ENCODE results near the gene TNFAIP8L3.
"Not testable (repeated sequence)": the region's sequence is repeated elsewhere in the genome, so short reads cannot be mapped to it uniquely, and the experiment has no call there.

The TNFAIP8L3 gene

DNA sequence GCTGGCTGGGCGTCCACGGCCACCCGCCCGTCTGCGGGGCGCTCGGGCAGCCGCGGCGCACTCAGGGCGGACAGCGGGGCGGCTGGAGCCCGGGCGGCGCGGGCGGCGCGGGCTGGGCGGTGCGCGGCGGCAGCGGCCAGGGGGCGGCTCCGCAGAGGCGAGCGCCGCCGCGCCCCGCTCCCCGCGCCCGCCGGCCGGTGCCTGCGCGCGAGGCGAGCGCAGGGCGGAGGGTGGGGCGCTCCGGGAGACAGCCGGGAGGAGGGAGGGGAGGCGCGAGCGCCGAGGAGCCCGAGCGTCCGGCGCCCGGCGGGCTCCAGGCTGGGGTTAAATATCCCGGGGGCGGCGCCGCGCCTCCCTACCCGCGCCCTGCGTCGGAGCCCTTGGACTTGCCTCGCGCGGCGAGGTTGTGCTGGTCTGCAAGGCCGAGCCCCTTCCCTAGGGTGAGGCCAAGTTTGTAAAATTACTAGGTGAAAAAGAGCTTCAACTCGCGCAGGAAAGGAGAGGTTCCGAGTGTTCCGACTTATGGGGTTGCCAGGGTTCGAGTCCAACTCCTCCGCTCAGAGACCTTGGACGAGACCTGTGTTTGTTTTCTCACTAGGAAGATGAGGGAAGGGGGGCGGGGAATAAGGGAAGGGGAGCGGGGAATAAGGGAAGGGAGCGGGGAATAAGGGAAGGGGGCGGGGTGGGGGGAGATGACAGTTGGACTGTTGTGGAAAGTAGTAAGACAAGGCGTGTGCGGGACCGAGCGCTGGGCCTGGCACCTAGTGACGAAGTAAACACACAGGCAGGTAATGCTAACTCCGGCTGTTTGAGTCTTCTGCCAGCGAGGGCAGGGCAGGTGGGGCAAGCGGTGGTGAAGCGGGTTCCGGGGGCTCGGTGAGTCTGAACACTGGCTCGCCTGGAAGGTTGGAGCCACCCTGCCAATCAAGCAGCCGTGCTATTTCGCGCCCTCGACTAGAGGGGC is at the start of gene TNFAIP8L3:
Gene TNFAIP8L3 (minus strand): TSS at position 301 of the 964 bp plus-strand sequence. CDS start 311 bp downstream, outside the sequence.
- DNase-seq (ENCODE audit: low read depth in 2 of 2) = no peak

- no peak for DNase-seq (ENCODE audit: low read depth in 2 of 2)
Observed at GRCh38 chr15:51144021-51144532, 49.4 kb upstream of the TNFAIP8L3 start.

- DNase-seq (ENCODE audit: low read depth in 2 of 2) = not testable (repeated sequence)
Observed at GRCh38 chr15:51140347-51140746, 45.6 kb upstream of the TNFAIP8L3 start.

DNA sequence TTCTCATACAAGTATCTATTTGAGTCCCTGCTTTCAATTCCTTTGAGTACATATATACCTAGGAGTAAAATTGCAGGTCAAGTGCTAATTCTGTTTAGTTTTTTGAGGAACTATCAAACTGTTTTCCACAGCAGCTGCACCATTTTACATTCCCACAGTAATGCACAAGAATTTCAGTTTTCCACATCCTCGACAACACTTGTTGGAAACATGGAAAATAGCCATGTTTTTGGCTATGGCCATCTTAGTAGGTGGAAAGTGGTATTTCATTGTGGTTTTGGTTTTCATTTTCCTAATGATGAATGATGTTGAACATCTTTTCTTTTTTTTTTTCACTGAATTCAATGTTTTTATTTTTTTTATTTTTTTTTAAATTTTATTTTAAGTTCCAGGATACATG is 44.4 kb upstream of the TNFAIP8L3 start:
- no peak for DNase-seq (ENCODE audit: low read depth in 2 of 2)

GRCh38 chr15:51137880-51138430 is 43.2 kb upstream of the TNFAIP8L3 start:
- DNase-seq (ENCODE audit: low read depth in 2 of 2) = no peak

GRCh38 chr15:51137024-51137423 is 42.3 kb upstream of the TNFAIP8L3 start:
- DNase-seq (ENCODE audit: low read depth in 2 of 2) = no peak

GRCh38 chr15:51135276-51135675 is 40.6 kb upstream of the TNFAIP8L3 start:
- no peak for DNase-seq (ENCODE audit: low read depth in 2 of 2)

- DNase-seq (ENCODE audit: low read depth in 2 of 2) = no peak
Observed at GRCh38 chr15:51134416-51135199, 39.9 kb upstream of the TNFAIP8L3 start.

DNA sequence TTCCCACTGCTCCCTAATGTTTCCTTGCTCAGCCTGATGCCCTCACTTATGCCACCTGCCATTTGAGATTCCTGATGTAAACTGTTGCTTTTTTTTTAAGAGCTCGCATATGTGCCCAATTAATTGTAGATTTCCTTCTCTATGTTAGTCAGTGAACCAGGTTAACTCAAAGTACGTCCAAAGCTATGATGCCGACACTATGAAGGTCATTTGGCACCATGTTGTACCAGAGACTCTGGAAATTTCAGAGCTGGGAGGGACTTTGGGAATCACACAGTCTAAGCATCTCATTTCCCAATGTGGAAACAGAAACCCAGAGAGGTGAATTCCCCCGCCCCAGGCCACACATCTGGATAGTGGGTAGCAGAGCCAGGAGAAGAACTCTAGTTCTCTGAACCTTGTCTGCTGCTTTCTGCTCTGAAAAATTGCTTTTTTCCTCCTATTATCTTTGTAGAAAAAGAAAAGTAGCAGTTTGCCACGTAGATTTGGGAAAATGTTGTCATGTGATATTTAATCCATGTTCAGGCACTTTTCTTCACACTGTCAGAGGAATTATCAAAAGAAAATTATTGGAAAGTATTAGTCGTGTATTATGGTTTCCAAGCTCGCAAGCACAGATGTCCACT is 38.5 kb upstream of the TNFAIP8L3 start:
- no peak for DNase-seq (ENCODE audit: low read depth in 2 of 2)

GRCh38 chr15:51132384-51133139 is 37.9 kb upstream of the TNFAIP8L3 start:
- no peak for DNase-seq (ENCODE audit: low read depth in 2 of 2)

DNA sequence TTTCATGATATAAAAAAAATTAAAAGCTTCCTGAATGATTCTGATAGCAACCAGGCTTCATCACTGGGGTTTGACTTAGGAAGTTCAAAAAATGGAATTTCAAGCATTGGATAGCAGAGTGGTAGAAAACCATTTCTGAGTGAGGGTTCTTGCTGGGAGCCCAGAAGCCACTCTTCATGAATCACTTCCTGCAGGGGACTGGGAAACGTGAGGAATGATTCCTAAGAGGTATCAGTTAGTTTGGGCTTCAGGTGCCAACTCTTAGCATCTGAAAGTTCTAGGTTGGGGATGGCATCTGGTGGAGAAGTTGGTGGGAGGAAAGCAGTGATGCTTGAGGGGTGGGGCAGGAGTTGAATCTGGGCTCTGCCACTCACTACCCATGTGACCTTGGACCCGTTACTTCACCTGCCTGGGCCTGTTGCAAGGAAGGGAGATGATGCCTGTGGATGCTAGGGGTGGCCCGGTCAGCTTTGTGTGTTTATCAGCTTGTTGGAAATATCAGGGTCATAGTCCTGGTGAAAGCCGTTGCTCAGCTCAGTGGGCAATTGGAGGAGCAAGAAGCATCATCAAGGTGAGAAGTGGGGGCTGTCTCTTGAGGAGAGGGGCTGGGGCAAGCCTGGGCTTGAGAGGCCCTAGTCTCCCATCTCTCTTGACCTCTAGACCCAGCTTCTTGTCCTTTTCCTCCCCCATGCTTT is 37.0 kb upstream of the TNFAIP8L3 start:
- no peak for DNase-seq (ENCODE audit: low read depth in 2 of 2)

- DNase-seq (ENCODE audit: low read depth in 2 of 2) = no peak
Observed at GRCh38 chr15:51130344-51130743, 35.6 kb upstream of the TNFAIP8L3 start.

- DNase-seq (ENCODE audit: low read depth in 2 of 2) = no peak
Observed at GRCh38 chr15:51129535-51130188, 35.0 kb upstream of the TNFAIP8L3 start.

- no peak for DNase-seq (ENCODE audit: low read depth in 2 of 2)
Observed at GRCh38 chr15:51128701-51129100, 34.0 kb upstream of the TNFAIP8L3 start.

- DNase-seq (ENCODE audit: low read depth in 2 of 2) = no peak
Observed at GRCh38 chr15:51126842-51127241, 32.1 kb upstream of the TNFAIP8L3 start.

DNA sequence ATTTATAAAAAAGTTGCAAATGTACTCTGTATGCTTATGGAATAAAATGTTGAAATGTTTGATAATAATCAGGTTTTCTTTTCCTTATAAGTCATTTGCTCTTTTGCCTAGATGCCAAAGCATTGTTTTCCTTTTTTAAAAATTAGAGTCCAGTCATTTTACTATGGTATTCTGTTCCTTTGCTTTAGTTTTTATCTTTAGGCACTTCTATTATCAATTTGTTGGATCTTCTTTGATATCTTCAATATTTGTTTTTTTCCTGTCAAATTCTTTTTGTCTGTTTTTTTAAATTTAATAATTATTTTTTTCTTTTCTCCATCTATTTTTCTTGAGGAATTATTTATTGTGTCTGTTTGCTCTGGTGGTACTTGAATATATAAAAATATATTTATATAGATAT is 28.3 kb upstream of the TNFAIP8L3 start:
- DNase-seq (ENCODE audit: low read depth in 2 of 2) = not testable (repeated sequence)

DNA sequence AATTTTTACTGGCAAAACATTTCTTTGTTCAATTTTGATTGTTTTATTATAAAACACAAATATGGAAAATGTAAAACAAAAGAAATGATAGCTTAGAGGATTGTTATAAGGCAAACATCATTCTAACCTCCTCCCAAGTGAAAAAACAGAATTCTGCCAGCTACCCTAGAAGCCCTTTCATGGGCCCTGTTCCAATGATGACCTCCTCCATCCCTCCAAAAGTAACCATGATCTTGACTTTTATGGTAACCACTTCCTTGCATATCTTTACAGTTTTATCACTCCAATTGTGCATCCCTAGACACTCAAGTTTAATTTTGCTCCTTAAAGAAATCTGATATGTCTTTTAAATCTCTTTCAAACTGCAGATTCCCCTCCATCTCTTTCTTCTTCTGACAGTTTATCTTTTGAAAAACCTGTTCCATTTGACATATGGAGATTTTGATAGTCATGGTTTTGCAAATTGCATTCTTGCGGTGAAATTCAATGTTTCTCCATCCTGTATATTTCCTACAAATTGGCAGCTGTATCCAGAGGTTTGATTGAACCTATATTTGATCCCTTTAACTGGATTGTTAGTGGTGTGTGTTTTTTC is 27.0 kb upstream of the TNFAIP8L3 start:
- DNase-seq (ENCODE audit: low read depth in 2 of 2) = no peak

DNA sequence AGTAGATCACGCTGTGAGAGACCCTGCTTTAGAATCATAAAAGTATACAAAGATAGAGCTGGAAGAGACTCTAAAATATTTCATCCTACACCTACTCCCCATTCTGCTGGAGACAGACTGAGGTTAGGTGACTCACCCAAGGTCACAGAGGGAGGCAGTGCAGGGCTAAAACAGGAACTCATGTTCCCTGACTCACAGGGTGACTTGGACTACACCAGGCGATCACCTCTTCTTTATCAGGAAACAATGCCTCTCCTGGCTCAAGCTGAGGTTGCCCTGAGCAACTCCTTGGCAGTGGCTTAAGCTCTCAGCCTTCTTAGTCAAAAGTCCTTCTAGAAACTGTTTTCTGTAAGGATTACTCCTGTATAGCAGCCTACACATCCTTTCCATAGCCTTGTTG is 26.4 kb upstream of the TNFAIP8L3 start:
- DNase-seq (ENCODE audit: low read depth in 2 of 2) = no peak

DNA sequence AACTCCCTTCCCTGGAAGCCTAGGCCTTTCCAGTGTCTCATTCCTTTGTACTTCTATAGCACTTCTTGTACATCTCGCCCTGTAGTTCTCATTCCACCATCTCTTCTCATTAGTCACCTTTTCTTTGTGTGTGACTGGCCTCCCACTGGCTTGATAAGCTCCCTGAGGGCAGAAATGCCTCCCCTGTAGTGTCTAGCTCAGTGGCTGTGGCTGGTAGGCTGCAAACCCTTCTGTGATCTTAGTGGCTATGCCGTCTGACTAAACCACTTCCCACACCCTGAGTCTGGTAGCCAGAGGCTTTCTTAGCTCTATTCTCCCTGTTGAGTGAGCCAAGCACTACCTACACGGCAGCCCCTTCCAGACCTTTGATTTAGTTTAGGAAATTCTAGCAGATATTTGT is 24.4 kb upstream of the TNFAIP8L3 start:
- no peak for DNase-seq (ENCODE audit: low read depth in 2 of 2)

Measured in stimulated activated CD8-positive, alpha-beta memory T cell treated with anti-CD3 and anti-CD28 coated beads, Interleukin-7, amount 100 ng/mL, for 4 hours (primary cell).